Panc1 (cell line): ENCODE results near the gene ZBTB45. TPM values are rescaled to one million over a fixed set of nuclear protein-coding genes. Genes with fewer than 3 reads are reported as not detected.

Experiments used
- ATAC-seq: fragments of 200-7000 bp; cut with Tn5 transposase; 2 replicates; pipeline ENCODE4 v1.9.1; 2020; ENCODE audit warnings: mild to moderate bottlenecking, moderate library complexity
- BruUV-seq: library from RNA; stranded (reverse); fragments of 400-500 nt; replicated peaks from 2 replicates; lab custom pipeline; 2021; lab: Mats Ljungman, UMichigan
- CTCF ChIA-PET: fragments of 300-600 bp; sonication (Branson Sonifier 250); formaldehyde crosslinking; loops from one replicate; lab custom pipeline; 2022; ENCODE audit warnings: antibody characterized with exemption; lab: Charles Lee
- POLR2A ChIA-PET: fragments of 300-600 bp; sonication (Branson Sonifier 250); formaldehyde crosslinking; loops from one replicate; lab custom pipeline; 2022; ENCODE audit warnings: antibody characterized with exemption; lab: Charles Lee
- DNase-seq: peaks from one replicate; pipeline ENCODE4 v3.0.0-alpha.2; 2010; ENCODE audit warnings: low read depth, low spot score
- H3K27ac ChIP-seq: 2 replicates; pipeline ENCODE4 v1.5.1; 2011; ENCODE audit warnings: mild to moderate bottlenecking, low read length, inconsistent platforms
- H3K27me3 ChIP-seq: fragments of 200-500 bp; sonication (Bioruptor generic); 2 replicates; pipeline ENCODE4 v1.6.0; 2014; ENCODE audit warnings: low read length, inconsistent platforms; ENCODE audit not compliant: control insufficient read depth, insufficient read depth
- H3K36me3 ChIP-seq: fragments of 200-500 bp; sonication (Bioruptor generic); 2 replicates; pipeline ENCODE4 v1.5.1; 2014; ENCODE audit warnings: inconsistent platforms, mild to moderate bottlenecking, low read length, moderate library complexity; ENCODE audit not compliant: control insufficient read depth, insufficient read depth
- H3K4me1 ChIP-seq: 2 replicates; pipeline ENCODE4 v1.5.1; 2011; ENCODE audit warnings: inconsistent platforms, mild to moderate bottlenecking, low read length, moderate library complexity; ENCODE audit not compliant: control insufficient read depth, insufficient read depth
- H3K4me3 ChIP-seq, 2 experiments: 2 replicates each; pipeline ENCODE4 v1.5.1; 2011 to 2012; ENCODE audit warnings: low read depth in 2 of 2, low read length in 2 of 2, mild to moderate bottlenecking in 2 of 2, inconsistent platforms in 1 of 2, moderate library complexity in 1 of 2
- H3K9me3 ChIP-seq: fragments of 200-500 bp; sonication (Bioruptor generic); 2 replicates; pipeline ENCODE4 v1.5.1; 2014; ENCODE audit warnings: low read depth, mild to moderate bottlenecking, inconsistent platforms, low read length, moderate library complexity; ENCODE audit not compliant: control insufficient read depth, insufficient read depth
- CTCF ChIP-seq: fragments of 450-650 bp; IDR thresholded peaks from 2 replicates; pipeline ENCODE4 v1.5.1; 2017; ENCODE audit warnings: mild to moderate bottlenecking
- POLR2AphosphoS5 ChIP-seq: IDR thresholded peaks from 2 replicates; pipeline ENCODE4 v1.6.1; 2012; ENCODE audit warnings: mild to moderate bottlenecking, low read depth, low read length, moderate library complexity
- REST ChIP-seq, 2 experiments: IDR thresholded peaks; 2 replicates each; pipeline ENCODE4 v1.6.1; 2011 to 2012; ENCODE audit warnings: low read depth in 2 of 2, control low read depth in 1 of 2, low read length in 1 of 2, mild to moderate bottlenecking in 1 of 2, moderate library complexity in 1 of 2; ENCODE audit not compliant: insufficient read depth in 1 of 2
- SIN3A ChIP-seq: IDR thresholded peaks from 2 replicates; pipeline ENCODE4 v1.6.1; 2012; ENCODE audit warnings: low read depth, mild to moderate bottlenecking, low read length, moderate library complexity, borderline replicate concordance; ENCODE audit not compliant: insufficient read depth
- TCF7L2 ChIP-seq: IDR thresholded peaks from 2 replicates; pipeline ENCODE4 v1.6.1; 2011; ENCODE audit warnings: mild to moderate bottlenecking, low read depth, low read length, inconsistent platforms
- in situ Hi-C: cut with HindIII; loops from 2 replicates; pipeline ENCODE4 v1.10.0; 2016; ENCODE audit warnings: low sequenced_read_pairs, low pct_unique_long_range_greater_than_20kb
- intact Hi-C: fragments of 100-400 bp; cut with micrococcal nuclease; formaldehyde crosslinking; loops from one replicate; pipeline ENCODE4 v1.10.0; 2022; ENCODE audit not compliant: unreplicated experiment
- total RNA-seq: library from RNA; stranded (reverse); gene quantifications from one replicate; pipeline ENCODE4 v1.2.1, GENCODE V29; 2021; ENCODE audit not compliant: unreplicated experiment

The ZBTB45 gene
- total RNA-seq, 1 experiment from 2014 or later: 24.7 TPM

- no peak for TF ChIP-seq POLR2AphosphoS5
- no peak for TF ChIP-seq REST (IDR thresholded peaks at IDR 0.05; ENCODE audit: insufficient read depth in 1 of 2, low read depth in 2 of 2, low read length in 1 of 2)
- no peak for TF ChIP-seq TCF7L2
- no peak for TF ChIP-seq CTCF
- TF ChIP-seq SIN3A: no peak
- Histone ChIP-seq H3K4me3 (no peak overlapping the region), H3K9me3 (no peaks in the 10 kb centered on the region), H3K36me3 (no peaks in the 10 kb centered on the region), H3K27ac (no peak overlapping the region), H3K27me3 (no peaks in the 10 kb centered on the region), H3K4me1 (0 out of 2 replicates have a peak, but pooled peaks cover 5% of the 10 kb centered on the region)
- intact Hi-C loops (no loop called here), in situ Hi-C loops (no loop called here)
- ChIA-PET POLR2A (no interaction called here), CTCF (no interaction called here)
- ATAC-seq (no peak), DNase-seq (no peak)
- no TSS peak for BruUV-seq
Observed at GRCh38 chr19:58480481-58480830, 39.2 kb downstream of the ZBTB45 start.

- CTCF ChIA-PET: no interaction called here
- intact Hi-C loops (no loop called here), in situ Hi-C loops (no loop called here)
- ATAC-seq (no peak), DNase-seq (no peak)
- no peaks in the 10 kb centered on the region for H3K36me3 ChIP-seq
- BruUV-seq: no TSS peak
- H3K27ac ChIP-seq: no peak overlapping the region
- TF ChIP-seq TCF7L2: no peak
- TF ChIP-seq CTCF: no peak
- TF ChIP-seq POLR2AphosphoS5: no peak
- TF ChIP-seq SIN3A: no peak
- no peak for TF ChIP-seq REST (IDR thresholded peaks at IDR 0.05; ENCODE audit: insufficient read depth in 1 of 2, low read depth in 2 of 2, low read length in 1 of 2)
- no peak overlapping the region for H3K4me3 ChIP-seq
- POLR2A ChIA-PET: no interaction called here
- peaks cover 8% of the 10 kb centered on the region for H3K4me1 ChIP-seq
- no peaks in the 10 kb centered on the region for H3K9me3 ChIP-seq
- no peaks in the 10 kb centered on the region for H3K27me3 ChIP-seq
Observed at GRCh38 chr19:58479736-58480480, 39.7 kb downstream of the ZBTB45 start.
